ENCODE measurements around the gene ATG4C.

The ATG4C gene

DNA sequence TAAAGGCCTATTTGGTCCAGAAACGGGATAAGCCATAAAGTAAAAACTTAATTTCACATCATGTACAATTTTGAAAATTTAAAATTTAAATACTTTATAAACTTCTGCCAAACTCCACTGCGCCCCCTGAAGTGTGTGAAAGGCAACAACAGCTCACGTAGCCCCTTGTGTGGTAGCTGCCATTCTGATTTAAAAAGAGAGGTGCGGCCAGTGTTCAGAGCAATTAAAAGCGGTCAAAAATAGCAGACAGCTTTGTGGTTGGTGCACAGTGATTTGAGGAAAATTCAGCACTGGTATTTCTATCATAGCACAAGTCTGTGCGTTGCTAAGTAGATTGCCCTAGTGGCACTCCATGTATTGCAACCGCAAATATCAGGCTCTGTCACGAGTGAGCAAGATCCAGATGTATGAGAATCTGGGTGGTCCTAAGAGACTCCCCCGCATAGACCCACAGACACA lies 122.5 kb downstream of the ATG4C start:
- DNase-seq = no peak

DNA sequence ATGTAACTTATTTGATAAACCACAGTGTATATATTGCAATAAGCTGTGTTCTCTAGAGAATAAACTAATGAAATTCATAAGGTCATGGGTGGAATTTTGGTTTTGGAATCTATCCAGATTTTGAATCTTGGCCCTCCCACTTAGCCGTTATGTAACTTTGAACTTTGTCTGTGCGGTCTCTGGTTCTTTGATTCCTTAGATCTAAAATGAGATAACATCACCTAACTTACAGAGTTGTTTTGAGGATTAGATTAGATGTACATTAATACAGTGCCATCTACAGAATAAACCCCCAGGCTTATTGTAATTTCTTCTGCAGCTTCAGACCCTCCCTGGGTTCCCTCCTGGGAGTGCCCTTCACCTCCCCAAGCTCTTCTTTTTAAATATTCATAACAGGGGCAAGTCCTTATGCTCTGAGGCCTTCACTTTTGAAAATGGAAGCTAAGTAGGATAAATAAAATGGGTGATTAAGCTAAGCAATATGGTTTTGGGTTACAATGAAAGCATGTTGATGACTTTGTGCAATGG lies 124.3 kb downstream of the ATG4C start:
- no peak for DNase-seq

DNA sequence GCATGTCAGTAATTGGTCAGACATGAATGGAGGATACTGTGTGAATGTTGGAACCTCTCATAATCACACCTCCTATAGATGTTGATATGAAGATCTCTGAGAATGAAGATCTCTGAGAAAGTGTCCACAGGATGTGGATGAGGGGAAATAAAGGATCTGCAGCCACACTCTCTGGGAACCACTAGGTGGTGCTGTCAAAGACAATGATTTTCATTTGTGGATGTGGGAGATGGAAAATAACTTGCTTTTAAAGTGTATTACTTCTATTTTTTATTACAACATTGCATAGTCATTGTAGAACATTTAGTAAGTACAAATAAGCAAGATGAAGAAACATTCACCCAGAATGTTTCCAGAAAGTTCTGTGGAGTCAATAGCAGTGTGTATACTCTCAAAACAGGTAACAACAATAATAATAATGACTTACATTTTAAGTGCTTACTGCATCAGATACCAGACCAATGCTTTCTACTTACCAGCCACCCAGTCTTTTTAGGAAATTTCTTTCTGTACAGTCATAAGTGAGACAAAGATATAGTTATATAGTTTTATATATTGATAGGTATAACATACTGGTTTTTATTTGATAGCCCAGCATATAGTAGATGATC lies 128.2 kb downstream of the ATG4C start:
- no peak for DNase-seq
